T-helper 22 cell (primary cell): ENCODE results near the gene WNT16.
"Not testable (repeated sequence)": the region's sequence is repeated elsewhere in the genome, so short reads cannot be mapped to it uniquely, and the experiment has no call there.

Source experiments
- DNase-seq: peaks from one replicate; pipeline ENCODE4 v3.0.0-alpha.2; 2020; ENCODE audit warnings: low read depth

Gene WNT16

DNA sequence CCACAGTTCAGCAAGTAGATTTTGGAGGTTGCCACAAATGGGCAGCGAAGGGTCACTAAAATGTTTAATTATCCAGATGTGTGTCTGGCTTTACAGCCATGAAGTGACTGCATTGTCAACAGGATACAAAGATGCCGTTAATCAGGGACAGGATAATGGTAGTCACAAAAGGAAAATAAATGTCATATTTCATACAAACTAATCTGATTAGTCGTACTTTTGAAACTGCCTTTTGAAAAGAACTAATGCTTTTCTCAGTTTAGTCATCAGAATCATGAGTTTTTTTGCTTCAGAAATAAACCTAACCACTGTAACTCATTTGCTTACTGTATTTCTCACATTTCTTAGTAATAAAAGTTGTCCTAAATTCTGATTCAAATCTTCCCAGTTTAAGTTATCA lies 22.2 kb upstream of the WNT16 start:
- DNase-seq: no peak

DNA sequence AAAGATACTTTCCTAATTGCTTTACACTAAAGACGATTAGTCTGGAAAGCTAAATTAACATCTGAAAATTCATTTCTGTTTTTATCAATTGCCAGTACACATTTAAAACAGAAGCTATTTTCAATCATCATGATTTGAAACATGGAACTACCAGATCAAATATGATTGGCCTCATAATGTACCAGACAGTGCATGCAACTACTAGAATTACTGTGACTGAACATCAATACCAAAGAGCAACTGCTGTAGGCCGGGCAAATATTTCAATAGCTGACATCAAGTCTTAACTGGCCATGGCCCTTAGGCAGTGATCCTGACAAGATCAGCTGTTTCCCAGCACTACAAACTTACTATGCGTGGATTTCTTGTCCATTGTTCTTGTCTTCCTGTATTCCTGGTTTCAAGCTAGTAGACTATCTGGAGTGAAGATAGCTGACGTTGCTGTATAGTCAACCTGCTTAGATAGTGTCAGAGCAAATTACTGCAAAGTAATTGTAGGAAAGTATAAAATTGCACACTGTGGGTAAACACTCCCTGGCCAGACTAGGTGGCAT lies 21.7 kb upstream of the WNT16 start:
- DNase-seq: no peak

DNA sequence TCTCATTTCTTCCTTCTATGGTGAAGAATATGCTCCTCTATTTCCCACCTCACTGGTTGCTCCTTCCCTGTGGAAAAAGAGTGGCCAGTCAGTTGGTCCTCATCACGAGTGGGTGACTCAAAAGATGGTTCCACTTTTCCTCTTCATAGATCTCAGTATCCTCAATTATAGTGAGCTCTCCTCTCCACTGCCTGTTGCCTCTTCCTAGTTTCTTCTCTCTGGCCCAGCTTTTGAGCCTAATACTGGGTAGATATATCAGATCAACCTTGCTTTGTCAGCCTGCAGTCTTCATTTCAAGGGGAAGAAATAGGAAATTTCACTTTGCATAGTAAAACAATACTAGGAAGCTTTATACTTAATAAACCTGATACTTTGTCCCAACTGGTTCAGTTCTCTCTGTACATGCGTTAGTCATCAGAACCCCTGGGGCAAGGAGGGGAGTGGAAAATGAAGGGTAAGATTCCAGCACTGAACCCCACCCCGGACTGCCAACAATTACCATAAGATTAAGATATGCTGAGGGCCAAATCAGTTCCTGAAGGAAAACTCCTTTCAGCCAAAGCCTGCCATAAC lies 15.5 kb upstream of the WNT16 start:
- no peak for DNase-seq

DNA sequence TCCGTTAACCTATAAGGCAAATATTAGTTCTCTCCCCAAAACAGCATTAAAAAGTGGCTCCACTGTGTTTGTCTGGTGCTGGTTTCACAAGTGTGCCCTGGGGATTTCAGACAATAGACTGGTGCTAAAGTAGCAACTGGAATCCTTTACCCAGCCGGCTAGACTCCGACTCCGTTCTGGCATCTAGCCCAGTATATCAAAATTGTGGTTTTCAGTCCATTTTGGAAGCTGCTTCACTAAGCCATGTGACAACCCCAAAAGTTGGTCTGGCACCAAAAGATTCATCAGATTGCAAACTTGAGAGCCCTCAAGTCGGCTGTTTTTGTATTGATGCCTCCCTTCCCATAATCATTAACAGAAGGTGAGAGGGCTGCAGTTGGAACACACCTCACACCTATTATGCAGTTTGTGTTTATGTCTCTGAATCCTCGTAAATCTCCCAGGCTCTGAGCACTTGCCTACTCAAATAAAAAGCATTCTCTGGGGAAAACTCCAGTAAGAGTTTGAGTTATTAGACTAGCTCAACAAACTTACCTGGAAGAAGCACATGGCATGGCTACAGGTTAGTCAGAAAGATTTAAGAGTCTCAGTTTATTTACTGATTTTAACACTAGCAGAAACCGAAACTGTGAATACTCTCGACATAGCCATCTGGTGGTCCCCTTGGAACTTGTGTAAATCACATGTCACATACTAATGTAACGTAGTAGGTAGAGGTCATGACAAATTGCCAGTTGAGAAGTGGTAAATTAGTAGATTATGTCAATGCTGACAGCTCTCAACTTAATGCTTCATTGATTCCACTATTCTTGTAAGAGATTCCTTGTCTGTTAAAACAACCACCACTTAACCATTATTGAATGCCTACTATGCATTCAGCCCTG lies 14.8 kb upstream of the WNT16 start:
- no peak for DNase-seq

DNA sequence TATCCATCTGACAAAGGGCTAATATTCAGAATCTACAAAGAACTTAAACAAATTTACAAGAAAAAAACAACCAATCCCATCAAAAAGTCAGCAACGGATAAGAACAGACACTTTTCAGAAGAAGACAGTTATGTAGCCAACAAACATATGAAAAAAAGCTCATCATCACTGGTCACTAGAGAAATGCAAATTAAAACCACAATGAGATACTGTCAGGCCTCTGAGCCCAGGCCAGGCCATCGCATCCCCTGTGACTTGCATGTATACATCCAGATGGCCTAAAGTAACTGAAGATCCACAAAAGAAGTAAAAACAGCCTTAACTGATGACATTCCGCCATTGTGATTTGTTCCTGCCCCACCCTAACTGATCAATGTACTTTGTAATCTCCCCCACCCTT lies 13.6 kb upstream of the WNT16 start:
- DNase-seq: not testable (repeated sequence)

DNA sequence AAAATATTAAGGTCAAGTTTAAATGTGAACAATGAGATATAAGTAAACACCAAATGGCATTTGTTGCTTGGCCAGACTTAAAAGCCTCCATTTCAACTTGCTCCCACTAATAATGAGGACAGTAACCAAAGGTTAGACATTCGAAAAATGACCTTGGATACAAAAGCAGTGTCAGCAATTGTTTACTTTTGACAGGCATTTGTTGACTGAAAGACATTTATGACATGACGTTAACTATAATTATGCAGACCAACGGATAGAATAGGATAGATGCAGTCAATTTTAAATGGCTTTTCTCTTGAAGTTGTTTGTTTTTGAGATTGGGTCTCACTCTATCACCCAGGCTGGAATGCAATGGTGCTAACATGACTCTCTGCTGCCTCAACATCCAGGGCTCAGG lies 6.3 kb upstream of the WNT16 start:
- DNase-seq: no peak

DNA sequence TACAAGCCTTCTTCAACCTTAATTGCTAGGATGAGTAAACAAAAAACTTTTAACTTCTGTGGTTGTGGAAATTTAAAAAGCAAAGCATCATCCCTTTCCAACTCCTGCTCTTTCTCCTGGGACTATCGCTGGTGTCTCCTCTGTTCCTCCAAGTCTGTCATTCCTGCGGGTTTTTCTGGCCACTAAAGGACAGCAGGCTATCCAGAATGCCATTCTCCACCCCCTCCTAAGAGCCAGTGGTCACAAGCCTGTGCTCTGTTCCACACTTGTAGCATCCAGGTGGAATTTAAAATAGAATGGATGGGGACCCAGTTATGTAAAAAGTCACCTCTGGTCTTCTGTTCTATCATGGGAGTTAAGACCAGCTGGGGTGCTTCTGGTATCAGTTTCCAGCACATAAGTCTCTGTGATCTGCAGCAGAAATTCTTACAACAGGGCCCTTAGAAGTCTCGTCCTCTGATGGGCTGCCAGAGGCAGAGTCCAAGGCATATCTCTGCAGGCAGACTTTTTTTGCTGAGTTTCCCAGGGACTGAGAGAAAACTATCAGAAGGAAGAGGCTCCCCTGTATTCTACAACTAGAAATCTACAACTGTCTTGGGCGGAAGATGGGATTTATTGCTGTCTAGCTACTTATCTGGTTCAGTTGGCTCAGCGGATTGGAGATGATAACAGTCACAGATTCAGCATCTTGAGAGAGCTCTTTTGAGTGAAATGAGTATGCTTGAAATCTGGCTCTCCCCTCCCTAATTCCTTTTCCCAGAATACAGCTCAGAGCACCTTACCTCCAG lies 5.1 kb upstream of the WNT16 start:
- DNase-seq: no peak

DNA sequence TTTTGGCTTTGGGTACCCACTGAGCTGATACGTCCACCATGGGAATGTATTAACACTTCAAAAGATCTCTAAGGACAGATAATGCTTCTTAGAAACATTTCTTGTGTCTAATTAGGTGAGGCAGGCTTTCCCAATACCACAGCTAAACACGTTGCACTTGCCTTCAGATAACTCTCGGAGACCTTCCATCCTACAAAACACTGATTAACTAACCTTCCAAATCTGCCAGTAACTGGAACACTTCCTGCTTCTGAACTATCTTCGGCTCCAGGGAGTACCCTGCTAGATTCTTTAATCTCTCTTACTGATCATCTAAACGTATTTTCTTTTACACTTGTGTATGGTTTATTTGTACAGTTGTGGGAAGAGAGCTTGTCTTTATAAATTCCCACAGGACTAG lies 1.1 kb upstream of the WNT16 start:
- DNase-seq: no peak

DNA sequence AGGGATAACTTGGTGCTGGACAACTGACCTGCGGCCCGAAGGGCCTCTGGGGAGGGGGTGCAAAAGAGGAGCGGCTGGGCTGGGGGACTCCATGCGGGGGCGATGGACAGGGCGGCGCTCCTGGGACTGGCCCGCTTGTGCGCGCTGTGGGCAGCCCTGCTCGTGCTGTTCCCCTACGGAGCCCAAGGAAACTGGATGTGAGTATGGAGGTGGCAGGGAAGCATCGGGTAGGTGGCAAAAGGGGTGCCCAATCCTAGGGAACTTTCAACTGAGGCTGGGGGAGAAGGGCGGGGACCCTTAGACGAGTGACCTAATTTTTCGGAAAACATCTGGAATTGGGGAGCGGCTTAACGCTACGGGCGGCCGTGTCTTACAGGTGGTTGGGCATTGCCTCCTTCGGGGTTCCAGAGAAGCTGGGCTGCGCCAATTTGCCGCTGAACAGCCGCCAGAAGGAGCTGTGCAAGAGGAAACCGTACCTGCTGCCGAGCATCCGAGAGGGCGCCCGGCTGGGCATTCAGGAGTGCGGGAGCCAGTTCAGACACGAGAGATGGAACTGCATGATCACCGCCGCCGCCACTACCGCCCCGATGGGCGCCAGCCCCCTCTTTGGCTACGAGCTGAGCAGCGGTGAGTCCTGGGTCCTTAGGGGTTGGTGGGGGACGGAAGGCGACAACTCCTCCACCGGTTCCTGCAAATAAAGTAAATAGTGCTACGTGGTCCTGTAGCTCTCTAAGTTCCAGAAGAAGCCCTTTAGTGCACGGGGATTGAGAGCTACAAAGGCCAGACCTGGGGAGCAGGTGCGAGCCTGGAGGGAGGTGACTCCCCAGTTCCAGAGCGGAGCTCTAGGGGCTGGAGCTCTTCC lies 622 bp downstream of the WNT16 start:
- no peak for DNase-seq

DNA sequence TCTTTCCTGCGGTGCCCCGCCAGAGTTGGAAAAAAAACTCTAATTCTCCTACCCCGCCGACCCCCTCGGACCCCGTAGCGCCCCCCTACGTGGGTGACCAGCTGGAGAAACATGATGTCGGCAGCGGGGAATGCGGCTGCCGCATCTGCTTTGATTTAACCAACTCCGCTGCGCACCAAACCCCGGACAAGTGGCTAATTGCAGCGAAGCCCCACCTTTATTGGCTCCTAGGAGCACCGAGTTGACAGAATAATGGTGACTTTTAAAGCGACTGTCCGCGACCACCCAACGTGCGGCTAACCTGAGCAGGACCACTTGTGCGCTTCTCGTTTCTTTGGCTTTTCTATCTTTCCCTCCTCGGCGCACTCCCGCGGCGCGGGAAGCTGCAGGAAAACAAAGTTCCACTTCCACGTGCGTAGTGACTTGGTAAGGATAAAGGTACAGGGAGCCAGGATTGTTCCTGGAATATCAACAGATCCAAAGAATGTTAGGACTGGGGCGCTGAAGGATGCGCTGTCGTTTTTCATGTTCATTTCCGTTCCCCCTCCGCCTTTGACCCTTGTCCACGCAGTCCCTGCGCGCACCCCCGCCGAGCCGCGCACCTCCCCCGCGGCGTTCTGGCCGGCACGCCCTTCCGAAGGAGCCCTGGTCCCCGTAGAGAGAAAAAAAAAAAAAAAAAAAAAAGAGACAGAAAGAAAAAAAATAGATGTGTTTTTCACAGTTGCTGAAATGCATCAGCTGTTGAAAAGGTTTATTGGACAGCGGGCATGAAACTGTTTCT lies 1.4 kb downstream of the WNT16 start:
- DNase-seq: no peak

DNA sequence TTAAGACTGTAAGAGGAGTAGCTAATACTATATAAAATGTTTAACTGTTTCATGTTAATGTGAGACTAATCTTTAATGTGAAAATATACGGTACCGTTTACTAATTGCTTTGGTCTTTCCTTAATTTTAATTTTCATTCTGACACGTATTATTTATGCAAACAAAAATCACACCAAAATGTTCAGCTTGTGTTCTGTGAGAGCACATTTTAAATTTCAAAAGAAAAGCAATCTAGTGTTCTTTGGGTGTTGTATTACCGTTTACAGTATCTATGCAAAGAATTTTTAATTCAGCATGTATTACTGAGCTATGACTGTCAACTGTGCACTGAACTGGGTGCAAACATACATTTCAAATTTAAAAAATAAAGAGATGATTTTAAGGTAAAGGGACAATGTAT lies 2.2 kb downstream of the WNT16 start:
- DNase-seq: no peak

DNA sequence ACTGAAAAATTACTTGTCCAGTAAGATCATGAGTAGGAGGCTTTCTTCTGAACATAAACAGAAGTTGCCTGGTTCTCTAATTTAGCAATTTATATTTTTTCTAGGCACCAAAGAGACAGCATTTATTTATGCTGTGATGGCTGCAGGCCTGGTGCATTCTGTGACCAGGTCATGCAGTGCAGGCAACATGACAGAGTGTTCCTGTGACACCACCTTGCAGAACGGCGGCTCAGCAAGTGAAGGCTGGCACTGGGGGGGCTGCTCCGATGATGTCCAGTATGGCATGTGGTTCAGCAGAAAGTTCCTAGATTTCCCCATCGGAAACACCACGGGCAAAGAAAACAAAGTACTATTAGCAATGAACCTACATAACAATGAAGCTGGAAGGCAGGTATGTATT lies 2.8 kb downstream of the WNT16 start:
- DNase-seq: no peak

DNA sequence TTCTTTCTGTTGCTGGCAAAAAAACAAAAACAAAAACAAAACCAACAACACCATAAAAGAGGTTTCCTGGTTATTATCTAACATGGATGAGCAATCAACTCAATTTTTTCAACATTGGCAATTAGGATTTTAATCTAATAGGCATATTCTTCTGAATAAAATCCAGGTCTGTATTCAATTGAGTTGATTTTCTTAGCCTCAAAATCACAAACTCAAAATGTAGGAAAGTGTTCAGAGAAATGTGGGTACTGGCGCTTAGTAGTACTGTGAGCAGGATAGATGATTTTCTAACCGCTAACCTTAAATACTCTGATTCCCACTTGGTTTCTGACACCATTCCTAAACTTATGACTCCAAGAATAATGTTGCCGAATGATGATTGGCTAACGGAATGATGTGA lies 5.6 kb downstream of the WNT16 start:
- no peak for DNase-seq

DNA sequence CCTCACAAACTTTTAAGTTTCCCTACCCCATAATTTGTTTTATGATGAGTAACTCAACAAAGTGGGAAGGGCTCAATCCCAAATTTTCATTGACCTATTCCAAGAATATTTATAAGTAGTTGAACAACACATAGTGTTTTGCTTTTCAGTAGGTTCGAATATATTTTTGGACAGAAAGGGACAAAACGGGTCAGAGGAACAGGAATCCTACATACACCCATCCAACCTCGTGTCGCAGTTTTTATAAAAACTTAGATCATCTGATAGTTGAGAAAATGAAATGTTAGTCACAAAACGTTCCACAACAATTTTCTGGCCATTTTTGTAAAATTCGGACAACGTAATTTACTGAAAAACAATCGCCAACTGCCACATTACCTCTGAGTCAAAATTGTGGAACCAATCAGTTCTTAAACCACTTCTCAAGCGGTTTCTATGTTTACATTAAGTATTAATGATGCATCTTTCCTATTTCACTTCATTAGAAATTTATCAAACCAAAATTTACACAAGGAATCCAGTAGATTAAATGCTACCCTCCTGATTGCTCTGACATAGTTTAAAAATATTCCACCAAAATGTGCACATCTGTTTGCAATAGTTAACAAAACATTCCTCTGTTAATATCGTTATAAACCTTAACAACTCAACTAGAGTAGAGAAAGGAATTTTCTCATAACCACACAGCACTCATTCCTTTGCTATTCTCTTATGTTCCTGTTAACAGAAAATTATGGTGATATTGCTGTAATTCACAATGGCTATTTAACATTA lies 6.3 kb downstream of the WNT16 start:
- DNase-seq: no peak

DNA sequence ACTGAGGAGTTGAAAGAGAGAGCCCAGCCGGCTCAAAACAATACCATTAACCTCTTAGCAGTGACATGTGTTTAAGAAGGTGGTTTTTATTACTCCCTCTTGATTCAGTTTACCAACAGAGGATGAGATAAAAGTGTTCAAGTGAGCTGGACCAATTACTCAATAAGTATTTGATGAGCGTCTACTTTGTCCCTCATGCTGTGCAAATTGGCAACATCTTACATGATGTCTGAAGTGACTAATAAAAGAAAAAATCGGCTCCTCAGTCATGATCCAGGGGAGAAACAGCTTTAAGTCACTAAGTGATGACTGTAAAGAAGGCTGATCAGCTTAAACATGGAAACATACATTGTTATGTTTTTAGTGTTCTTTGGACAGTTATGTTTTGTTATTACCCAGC lies 7.8 kb downstream of the WNT16 start:
- no peak for DNase-seq

DNA sequence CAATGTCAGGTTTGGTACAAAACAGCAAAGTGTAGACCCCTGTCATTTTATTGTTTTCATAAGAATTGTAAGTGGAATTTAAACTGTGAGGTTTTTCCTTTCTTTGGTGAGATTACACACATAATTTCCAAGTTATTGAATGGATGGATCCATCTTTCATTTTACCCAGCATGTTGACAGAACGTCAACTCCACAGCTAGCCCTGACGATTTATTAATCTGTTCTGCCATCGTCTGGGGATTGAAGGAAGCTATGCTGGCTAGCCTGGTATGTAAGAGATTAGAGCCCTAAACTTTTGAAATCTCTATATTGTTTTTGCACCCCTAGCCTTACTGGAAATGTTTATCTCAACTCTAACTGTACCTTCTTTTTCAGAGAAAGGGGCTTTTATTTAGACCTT lies 8.6 kb downstream of the WNT16 start:
- DNase-seq: no peak

DNA sequence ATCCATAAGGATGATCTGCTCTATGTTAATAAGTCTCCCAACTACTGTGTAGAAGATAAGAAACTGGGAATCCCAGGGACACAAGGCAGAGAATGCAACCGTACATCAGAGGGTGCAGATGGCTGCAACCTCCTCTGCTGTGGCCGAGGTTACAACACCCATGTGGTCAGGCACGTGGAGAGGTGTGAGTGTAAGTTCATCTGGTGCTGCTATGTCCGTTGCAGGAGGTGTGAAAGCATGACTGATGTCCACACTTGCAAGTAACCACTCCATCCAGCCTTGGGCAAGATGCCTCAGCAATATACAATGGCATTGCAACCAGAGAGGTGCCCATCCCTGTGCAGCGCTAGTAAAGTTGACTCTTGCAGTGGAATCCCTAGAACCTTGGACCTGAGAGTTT lies 10.3 kb downstream of the WNT16 start:
- DNase-seq: no peak

DNA sequence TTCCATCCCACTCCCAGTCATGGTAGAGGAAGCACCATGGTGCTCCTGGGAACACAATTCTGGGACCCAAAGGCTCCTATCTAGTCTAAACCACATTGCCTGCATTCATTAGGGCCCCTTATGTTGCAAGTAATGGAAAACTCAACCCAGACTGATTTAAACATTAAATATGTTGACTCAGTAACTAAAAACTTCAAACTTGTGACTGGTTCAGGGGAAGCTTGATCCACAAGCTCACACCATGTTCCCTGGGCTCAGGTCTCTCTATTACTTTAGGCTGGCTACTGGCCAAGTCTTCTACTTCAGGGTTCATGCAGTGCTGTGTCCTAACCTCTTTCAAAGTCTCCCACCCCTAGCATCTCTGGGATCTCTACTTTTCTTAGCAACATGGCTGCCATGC lies 13.1 kb downstream of the WNT16 start:
- DNase-seq: no peak

DNA sequence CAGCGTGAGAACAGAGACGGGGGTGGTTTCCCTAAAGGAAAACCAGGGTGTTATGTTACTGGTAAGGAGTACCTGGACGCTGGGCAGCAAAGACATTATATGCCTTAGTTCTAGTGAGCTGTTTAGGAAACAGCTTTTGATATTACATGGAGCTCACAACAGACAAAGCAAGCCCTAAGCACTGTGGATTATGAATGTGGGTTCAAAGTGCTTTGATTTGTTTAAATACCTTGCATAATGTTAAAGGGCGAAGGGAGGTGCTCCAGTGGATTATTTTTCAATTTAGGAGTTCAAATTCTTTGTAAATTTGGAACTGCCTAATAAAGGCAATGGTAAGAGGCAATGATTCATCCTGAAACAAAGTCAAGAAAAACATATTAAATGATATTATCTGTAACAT lies 13.8 kb downstream of the WNT16 start:
- DNase-seq: no peak

DNA sequence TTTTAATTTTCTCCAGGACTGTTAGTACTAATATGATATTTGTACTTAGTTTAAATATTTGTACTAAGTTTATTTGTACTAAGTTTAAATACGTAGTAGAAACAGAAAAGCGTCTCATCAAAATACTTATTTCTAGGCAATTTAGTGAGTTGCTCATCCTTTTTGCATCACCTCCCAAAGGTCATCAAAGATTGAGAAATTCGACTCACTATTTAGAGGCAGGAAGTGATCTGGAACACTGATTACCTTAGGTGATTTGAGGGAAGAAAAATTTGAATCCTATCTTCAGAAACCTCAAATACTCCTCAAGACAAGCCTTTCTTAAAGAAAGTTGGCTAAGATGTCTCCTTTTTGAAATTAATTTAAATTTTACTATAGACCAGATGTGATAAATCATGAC lies 14.5 kb downstream of the WNT16 start:
- no peak for DNase-seq
